ENCODE results near the gene ANKS1A. TPM values are rescaled to one million over a fixed set of nuclear protein-coding genes. Genes with fewer than 3 reads are reported as not detected.

ANKS1A gene
- total RNA-seq, 4 donors from 2014 or later: 12.1 to 31.8 (median 24.1) TPM

GRCh38 chr6:35034411-35035191, 145.5 kb downstream of the ANKS1A start:
- Histone ChIP-seq H3K27me3 (no peaks in the 10 kb centered on the region), H3K27ac (peak overlapping the region; percentile 15 to 32), H3K36me3 (no peaks in the 10 kb centered on the region), H3K4me3 (no peak overlapping the region), H3K9me3 (no peaks in the 10 kb centered on the region), H3K4me1 (no peaks in the 10 kb centered on the region)
- intact Hi-C loops (cut with DNase I; ENCODE audit: low total_unique reads): no loop called here
- TF ChIP-seq CTCF (IDR thresholded peaks at IDR 0.05) (no peak), POLR2A (IDR thresholded peaks at IDR 0.05) (no peak)
- peak in 1 of 2 donors; percentile 50 for DNase-seq

GRCh38 chr6:35035481-35036030, 146.5 kb downstream of the ANKS1A start:
- intact Hi-C loops (cut with DNase I; ENCODE audit: low total_unique reads): no loop called here
- no peaks in the 10 kb centered on the region for H3K4me1 ChIP-seq
- peak in 1 of 2 donors; percentile 11 for DNase-seq

GRCh38 chr6:35036059-35036827, 147.2 kb downstream of the ANKS1A start:
- DNase-seq: peak in 1 of 2 donors; percentile 5
- H3K9me3 ChIP-seq: no peaks in the 10 kb centered on the region
- H3K36me3 ChIP-seq: no peaks in the 10 kb centered on the region
- no peak overlapping the region for H3K27ac ChIP-seq
- intact Hi-C loops (cut with DNase I; ENCODE audit: low total_unique reads): no loop called here
- H3K27me3 ChIP-seq: no peaks in the 10 kb centered on the region
- H3K4me1 ChIP-seq: no peaks in the 10 kb centered on the region
- TF ChIP-seq CTCF (IDR thresholded peaks at IDR 0.05) (no peak), POLR2A (IDR thresholded peaks at IDR 0.05) (no peak)
- H3K4me3 ChIP-seq: no peak overlapping the region

More at GRCh38 chr6:35035481-35036030, 146.5 kb downstream of the ANKS1A start:
- H3K27me3 ChIP-seq: no peaks in the 10 kb centered on the region
- H3K27ac ChIP-seq: peak overlapping the region; percentile 15 to 32
- H3K36me3 ChIP-seq: no peaks in the 10 kb centered on the region
- TF ChIP-seq POLR2A (IDR thresholded peaks at IDR 0.05) (no peak), CTCF (IDR thresholded peaks at IDR 0.05) (no peak)
- H3K4me3 ChIP-seq: no peak overlapping the region
- H3K9me3 ChIP-seq: no peaks in the 10 kb centered on the region

- TF ChIP-seq CTCF (IDR thresholded peaks at IDR 0.05): no peak
- no peak for TF ChIP-seq POLR2A (IDR thresholded peaks at IDR 0.05)
- no peaks in the 10 kb centered on the region for H3K4me1 ChIP-seq
- no peaks in the 10 kb centered on the region for H3K36me3 ChIP-seq
- intact Hi-C loops (cut with DNase I; ENCODE audit: low total_unique reads): no loop called here
- no peak overlapping the region for H3K4me3 ChIP-seq
- no peak for DNase-seq
- H3K27ac ChIP-seq: no peak overlapping the region
- no peaks in the 10 kb centered on the region for H3K27me3 ChIP-seq
- H3K9me3 ChIP-seq: no peaks in the 10 kb centered on the region
These were observed 148.0 kb downstream of the ANKS1A start for GRCh38 chr6:35036828-35037663.
